Activated CD4-positive, alpha-beta T cell treated with anti-CD3 and anti-CD28 coated beads for 4 hours (primary cell): ENCODE data around the gene IL21.
"Not testable (repeated sequence)": the region's sequence is repeated elsewhere in the genome, so short reads cannot be mapped to it uniquely, and the experiment has no call there.

Source experiments
- DNase-seq, 2 donors: peaks; one replicate each; pipeline ENCODE4 v3.0.0-alpha.2; 2020

IL21 gene

DNA sequence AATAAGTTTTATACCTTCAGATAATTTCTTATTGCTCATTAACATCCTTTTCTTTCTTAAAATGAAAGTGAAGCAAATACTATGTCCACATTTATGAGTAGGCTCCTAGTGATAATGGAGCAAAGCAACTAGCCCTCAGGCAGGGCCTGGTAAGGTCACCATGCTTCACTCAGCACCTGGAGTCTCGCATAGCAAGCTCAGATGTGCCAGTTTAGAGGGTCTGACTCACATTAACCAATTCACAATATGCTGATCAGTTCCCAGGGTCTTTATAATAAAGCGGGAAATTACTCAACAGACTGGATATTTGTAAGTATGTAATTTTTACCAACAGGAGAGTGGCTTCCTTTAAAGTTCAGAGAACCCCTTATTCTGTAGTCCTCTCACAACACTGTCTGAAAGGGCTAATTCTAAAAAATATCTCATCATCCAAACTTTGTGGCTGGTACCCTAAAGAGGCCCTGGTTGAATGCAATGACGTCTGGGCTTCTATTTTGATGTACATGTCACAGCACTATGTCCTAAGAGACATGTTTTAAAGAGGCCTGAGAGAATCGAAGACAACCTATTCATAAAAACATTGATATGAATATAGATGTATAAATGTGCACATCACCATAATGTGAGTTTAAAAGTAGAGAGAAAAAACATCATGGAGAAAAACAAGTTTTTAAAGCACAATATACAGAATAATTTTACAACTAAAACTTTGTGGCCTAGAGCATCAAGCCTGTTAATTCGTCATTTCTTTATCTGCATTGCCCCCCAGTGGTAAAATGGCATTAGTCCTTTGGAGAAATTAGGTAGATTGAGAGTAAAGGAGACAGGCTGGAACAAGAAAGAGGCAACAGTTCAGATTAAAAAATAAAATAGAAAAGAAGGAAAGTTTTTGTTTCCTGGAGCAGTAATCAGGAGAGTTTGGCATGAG lies 44.3 kb downstream of the IL21 start:
- peak; percentile 26 to 54 for DNase-seq

DNA sequence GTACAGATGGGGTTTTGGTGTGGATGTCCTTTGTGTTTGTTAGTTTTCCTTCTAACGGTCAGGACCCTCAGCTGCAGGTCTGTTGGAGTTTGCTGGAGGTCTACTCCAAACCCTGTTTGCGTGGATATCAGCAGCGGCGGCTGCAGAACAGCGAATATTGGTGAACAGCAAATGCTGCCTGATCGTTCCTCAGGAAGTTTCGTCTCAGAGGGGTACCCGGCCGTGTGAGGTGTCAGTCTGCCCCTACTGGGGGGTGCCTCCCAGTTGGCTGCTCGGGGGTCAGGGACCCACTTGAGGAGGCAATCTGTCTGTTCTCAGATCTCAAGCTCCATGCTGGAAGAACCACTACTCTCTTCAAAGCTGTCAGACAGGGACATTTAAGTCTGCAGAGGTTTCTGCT lies 46.5 kb downstream of the IL21 start:
- DNase-seq: not testable (repeated sequence)

DNA sequence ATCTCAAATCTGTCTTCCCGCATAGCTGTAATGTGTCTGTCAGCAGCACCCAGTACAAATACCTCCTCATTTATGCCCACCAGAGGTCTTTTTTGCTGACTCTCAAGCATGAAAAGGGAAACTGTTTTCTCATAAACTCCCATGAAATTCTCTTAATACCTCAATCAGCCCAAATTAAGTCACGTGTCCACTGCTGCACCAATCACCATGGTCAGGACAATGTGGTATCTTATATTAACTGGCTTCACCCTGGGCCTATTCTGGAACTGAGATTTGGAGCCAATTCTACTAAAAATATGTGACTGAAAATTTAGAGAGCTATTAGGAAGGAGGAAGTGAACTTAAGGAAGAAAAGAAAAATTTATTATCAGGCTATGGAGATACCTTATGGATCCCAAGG lies 58.4 kb downstream of the IL21 start:
- no peak for DNase-seq
